Endothelial cell of umbilical vein (primary cell): Measurements from ENCODE around the gene ECT2. TPM values are rescaled to one million over a fixed set of nuclear protein-coding genes. Genes with fewer than 3 reads are reported as not detected.

Source experiments
- BruUV-seq: library from RNA; stranded (reverse); fragments of 400-500 nt; replicated peaks from 2 replicates; lab custom pipeline; 2021; lab: Mats Ljungman, UMichigan
- CTCF ChIA-PET: fragments of 300-600, 350-600 bp; sonication (Branson Sonifier 250); formaldehyde crosslinking; loops from one replicate; lab custom pipeline; 2021; ENCODE audit warnings: antibody characterized with exemption, inconsistent platforms; lab: Charles Lee
- POLR2A ChIA-PET: fragments of 300-600, 350-600 bp; sonication (Branson Sonifier 250); formaldehyde crosslinking; loops from one replicate; lab custom pipeline; 2021; ENCODE audit warnings: antibody characterized with exemption, inconsistent platforms; lab: Charles Lee
- DNase-seq: peaks from one replicate; pipeline ENCODE4 v3.0.0-alpha.2; 2011; ENCODE audit warnings: low read depth, low spot score
- FAIRE-seq: peaks from 2 replicates; lab custom pipeline; 2011; peaks lifted over from hg19 to GRCh38; lab: Jason Lieb, UNC
- H2AFZ ChIP-seq: 2 replicates; pipeline ENCODE4 v1.6.0; 2012; ENCODE audit warnings: low read depth, low read length, control low read depth, inconsistent platforms
- H3K27ac ChIP-seq: 2 replicates; pipeline ENCODE4 v1.5.1; 2011; ENCODE audit warnings: low read depth, mild to moderate bottlenecking, control low read depth, low read length, moderate library complexity; ENCODE audit not compliant: insufficient read depth
- H3K27me3 ChIP-seq, 2 experiments: 2 replicates each; pipeline versions ENCODE4 v1.6.0 to v1.6.1; 2011; ENCODE audit warnings: low read length in 2 of 2, mixed read lengths in 1 of 2; ENCODE audit not compliant: control insufficient read depth in 2 of 2, insufficient read depth in 2 of 2
- H3K36me3 ChIP-seq, 2 experiments: 2 replicates in 1 of 2; 3 replicates in 1 of 2; pipeline ENCODE4 v1.5.1; 2011; ENCODE audit warnings: low read length in 2 of 2, mild to moderate bottlenecking in 1 of 2, moderate library complexity in 1 of 2; ENCODE audit not compliant: control insufficient read depth in 2 of 2, insufficient read depth in 2 of 2; ENCODE audit errors: extremely low read depth in 1 of 2
- H3K4me1 ChIP-seq: 3 replicates; pipeline ENCODE4 v1.5.1; 2011; ENCODE audit warnings: mild to moderate bottlenecking, low read length; ENCODE audit not compliant: control insufficient read depth, insufficient read depth; ENCODE audit errors: extremely low read depth
- H3K4me2 ChIP-seq: 2 replicates; pipeline ENCODE4 v1.6.1; 2011; ENCODE audit warnings: low read length, control low read depth, mixed read lengths; ENCODE audit not compliant: insufficient read depth
- H3K4me3 ChIP-seq, 3 experiments: fragments of 200-600 bp in 1 of 3; sonication (generic), shearing (Covaris generic) in 1 of 3; replicated peaks in 1 of 3; 2 replicates each; pipeline ENCODE4 v1.5.1; 2011 to 2016; ENCODE audit warnings: control low read depth in 3 of 3, low read length in 3 of 3, mild to moderate bottlenecking in 2 of 3, inconsistent platforms in 1 of 3, low read depth in 1 of 3, moderate library complexity in 1 of 3; ENCODE audit not compliant: insufficient read depth in 1 of 3
- H3K79me2 ChIP-seq: 2 replicates; pipeline ENCODE4 v1.6.0; 2012; ENCODE audit warnings: low read length, inconsistent platforms; ENCODE audit not compliant: control insufficient read depth, insufficient read depth
- H3K9ac ChIP-seq: replicated peaks from 2 replicates; pipeline ENCODE3; 2011; ENCODE audit warnings: low read length, control low read depth; ENCODE audit not compliant: insufficient read depth; ENCODE audit errors: extremely low read depth
- H3K9me1 ChIP-seq: replicated peaks from 3 replicates; pipeline ENCODE4 v1.6.0; 2011; ENCODE audit warnings: mild to moderate bottlenecking, low read length; ENCODE audit not compliant: control insufficient read depth, insufficient read depth; ENCODE audit errors: extremely low read depth
- H3K9me3 ChIP-seq: replicated peaks from 2 replicates; pipeline ENCODE4 v1.5.1; 2012; ENCODE audit warnings: low read length, inconsistent platforms; ENCODE audit not compliant: control insufficient read depth, insufficient read depth
- H4K20me1 ChIP-seq: replicated peaks from 2 replicates; pipeline ENCODE3; 2011; ENCODE audit warnings: mild to moderate bottlenecking, low read length; ENCODE audit not compliant: control insufficient read depth, insufficient read depth; ENCODE audit errors: extremely low read depth
- EZH2 ChIP-seq: IDR thresholded peaks from 2 replicates; pipeline ENCODE4 v1.6.1; 2012; ENCODE audit warnings: borderline replicate concordance, low read depth, mild to moderate bottlenecking, moderate library complexity, low read length, inconsistent platforms; ENCODE audit not compliant: severe bottlenecking
- FOS ChIP-seq: IDR thresholded peaks from 2 replicates; pipeline ENCODE4 v1.6.1; 2011; ENCODE audit warnings: mild to moderate bottlenecking, low read length, moderate library complexity, borderline replicate concordance; ENCODE audit not compliant: insufficient read depth
- GATA2 ChIP-seq: IDR thresholded peaks from 2 replicates; pipeline ENCODE4 v1.7.0; 2011; ENCODE audit warnings: low read depth, mild to moderate bottlenecking, moderate library complexity, mixed read lengths, low read length; ENCODE audit not compliant: insufficient read length, insufficient read depth
- JUN ChIP-seq: IDR thresholded peaks from 2 replicates; pipeline ENCODE4 v1.6.1; 2011; ENCODE audit warnings: borderline replicate concordance, low read depth; ENCODE audit not compliant: insufficient read length, insufficient read depth
- MYC ChIP-seq: IDR thresholded peaks from one replicate; pipeline ENCODE4 v1.6.1; 2011; ENCODE audit warnings: mild to moderate bottlenecking, low read depth, low read length
- POLR2A ChIP-seq: IDR thresholded peaks from 2 replicates; pipeline ENCODE4 v1.6.1; 2012; ENCODE audit warnings: low read depth, mild to moderate bottlenecking, control low read depth, low read length
- POLR2AphosphoS5 ChIP-seq: IDR thresholded peaks from 2 replicates; pipeline ENCODE4 v1.6.1; 2012; ENCODE audit warnings: low read depth, mild to moderate bottlenecking, control low read depth, low read length, moderate library complexity; ENCODE audit not compliant: insufficient read depth
- dilution Hi-C: fragments of 300-500 bp; cut with MboI; formaldehyde crosslinking; loops from one replicate; pipeline ENCODE4 v1.15.0; 2019; ENCODE audit warnings: low sequenced_read_pairs; ENCODE audit not compliant: extremely low pct_ligation_motif_present
- intact Hi-C: fragments of 100-400 bp; cut with micrococcal nuclease; formaldehyde crosslinking; loops from one replicate; pipeline ENCODE4 v1.10.0; 2022
- polyA plus RNA-seq, 4 experiments: library from polyadenylated mRNA; depleted of rRNA in 3 of 4; stranded (reverse) in 3 of 4; unstranded in 1 of 4; fragments of >200 nt; gene quantifications; 2 replicates each; pipeline versions ENCODE4 v1.2.1 to v1.2.3, GENCODE V29; 2011 to 2012; ENCODE audit warnings: missing spikeins in 1 of 4
- total RNA-seq: library from RNA; stranded (reverse); gene quantifications from 2 replicates; pipeline ENCODE4 v1.2.3, GENCODE V29; 2021
- TF ChIP-seq, protein P1 (sequence below), 2 donors: IDR thresholded peaks; 1 replicate in 1 of 2; 2 replicates in 1 of 2; pipeline ENCODE4 v1.5.1; 2011; ENCODE audit warnings: low read length in 2 of 2, mild to moderate bottlenecking in 2 of 2, moderate library complexity in 2 of 2, control low read depth in 1 of 2, inconsistent platforms in 1 of 2, low read depth in 1 of 2; ENCODE audit not compliant: insufficient read depth in 1 of 2; ENCODE audit errors: extremely low read depth in 1 of 2
- TF ChIP-seq, protein P2 (sequence below): IDR thresholded peaks from 2 replicates; pipeline ENCODE4 v1.6.1; 2011; ENCODE audit not compliant: insufficient read depth, insufficient read length

The ECT2 gene
- total and polyA plus RNA-seq, 2 donors (not counting 3 experiments of a cell fraction or from before 2014, with no cell fraction given), result 10.3 to 47.5 TPM

DNA sequence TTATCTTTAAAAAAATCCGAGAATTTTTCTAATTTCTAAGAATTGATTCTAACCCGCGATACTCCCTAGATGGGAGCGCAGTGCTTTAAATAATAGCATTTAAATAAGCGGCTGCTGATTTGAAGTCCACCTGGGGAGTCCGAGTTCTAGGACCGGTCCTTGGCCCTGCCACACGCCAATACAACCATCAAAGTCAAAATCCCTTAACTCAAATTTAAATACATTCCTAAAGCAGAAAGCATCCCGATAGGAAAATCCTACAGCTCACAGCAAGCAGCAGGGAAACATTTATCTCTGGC is 508 bp upstream of the ECT2 start:
- POLR2A ChIA-PET, result interaction anchor here (0.6 to 1.6 kb wide), 8 partner anchors 21 to 77 kb away, joined by 3 to 10 read pairs (median 4); partner anchors contain the start of gene NCEH1
- Histone ChIP-seq H3K27ac (peak overlapping the region; percentile 97), H4K20me1 (no peaks in the 10 kb centered on the region), H3K79me2 (peaks cover 42% of the 10 kb centered on the region), H3K27me3 (no peaks in the 10 kb centered on the region), H2AFZ (no peak overlapping the region), H3K9me3 (no peaks in the 10 kb centered on the region), H3K4me3 (peak overlapping the region; percentile 17 to 78 (median 52)), H3K9me1 (no peaks in the 10 kb centered on the region), H3K9ac (peak overlapping the region; percentile 98), H3K36me3 (peaks cover 0 to under 1% of the 10 kb centered on the region in 2 experiments), H3K4me1 (peaks cover 30% of the 10 kb centered on the region), H3K4me2 (peak overlapping the region; percentile 89)
- intact Hi-C loops (loop anchor here (1.0 kb wide), 2 partner anchors 39 to 77 kb away; partner anchors contain the start of gene NCEH1), dilution Hi-C loops (no loop called here)
- CTCF ChIA-PET, result interaction anchor here (0.8 to 3.5 kb wide), 15 partner anchors 10 to 289 kb away, joined by 3 to 91 read pairs (median 5); partner anchors contain the start of gene NCEH1
- TF ChIP-seq, protein P1, sequence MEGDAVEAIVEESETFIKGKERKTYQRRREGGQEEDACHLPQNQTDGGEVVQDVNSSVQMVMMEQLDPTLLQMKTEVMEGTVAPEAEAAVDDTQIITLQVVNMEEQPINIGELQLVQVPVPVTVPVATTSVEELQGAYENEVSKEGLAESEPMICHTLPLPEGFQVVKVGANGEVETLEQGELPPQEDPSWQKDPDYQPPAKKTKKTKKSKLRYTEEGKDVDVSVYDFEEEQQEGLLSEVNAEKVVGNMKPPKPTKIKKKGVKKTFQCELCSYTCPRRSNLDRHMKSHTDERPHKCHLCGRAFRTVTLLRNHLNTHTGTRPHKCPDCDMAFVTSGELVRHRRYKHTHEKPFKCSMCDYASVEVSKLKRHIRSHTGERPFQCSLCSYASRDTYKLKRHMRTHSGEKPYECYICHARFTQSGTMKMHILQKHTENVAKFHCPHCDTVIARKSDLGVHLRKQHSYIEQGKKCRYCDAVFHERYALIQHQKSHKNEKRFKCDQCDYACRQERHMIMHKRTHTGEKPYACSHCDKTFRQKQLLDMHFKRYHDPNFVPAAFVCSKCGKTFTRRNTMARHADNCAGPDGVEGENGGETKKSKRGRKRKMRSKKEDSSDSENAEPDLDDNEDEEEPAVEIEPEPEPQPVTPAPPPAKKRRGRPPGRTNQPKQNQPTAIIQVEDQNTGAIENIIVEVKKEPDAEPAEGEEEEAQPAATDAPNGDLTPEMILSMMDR (IDR thresholded peaks at IDR 0.05; ENCODE audit: extremely low read depth in 1 of 2, insufficient read depth in 1 of 2, low read depth in 1 of 2, low read length in 2 of 2), result no peak
- TF ChIP-seq GATA2, result peak; percentile 13
- FAIRE-seq (no peak), DNase-seq (no peak)
- no TSS peak for BruUV-seq

- peak overlapping the region; percentile 93 for H2AFZ ChIP-seq
- peaks cover 32% of the 10 kb centered on the region for H3K4me1 ChIP-seq
- peaks cover 0 to 11% of the 10 kb centered on the region in 2 experiments for H3K36me3 ChIP-seq
- H3K9me1 ChIP-seq, result no peaks in the 10 kb centered on the region
- no TSS peak for BruUV-seq
- ChIA-PET CTCF (interaction anchor here (1.0 to 3.5 kb wide), 9 partner anchors 11 to 290 kb away, joined by 3 to 91 read pairs (median 5); partner anchors contain the start of gene NCEH1), POLR2A (interaction anchor here (1.6 kb wide), 1 partner anchor 41 kb away, joined by 10 read pairs; the partner anchor contains the start of gene NCEH1)
- DNase-seq (peak; percentile 52), FAIRE-seq (no peak)
- H3K4me2 ChIP-seq, result peak overlapping the region; percentile 100
- H3K27me3 ChIP-seq, result no peaks in the 10 kb centered on the region
- H3K9ac ChIP-seq, result peak overlapping the region; percentile 99
- H3K9me3 ChIP-seq, result no peaks in the 10 kb centered on the region
- peaks cover 52% of the 10 kb centered on the region for H3K79me2 ChIP-seq
- TF ChIP-seq JUN (no peak), GATA2 (no peak), FOS (no peak), MYC (no peak), POLR2A (no peak), EZH2 (no peak), POLR2AphosphoS5 (no peak)
- TF ChIP-seq, protein P1 (IDR thresholded peaks at IDR 0.05; ENCODE audit: extremely low read depth in 1 of 2, insufficient read depth in 1 of 2, low read depth in 1 of 2, low read length in 2 of 2), result no peak
- TF ChIP-seq, protein P2, sequence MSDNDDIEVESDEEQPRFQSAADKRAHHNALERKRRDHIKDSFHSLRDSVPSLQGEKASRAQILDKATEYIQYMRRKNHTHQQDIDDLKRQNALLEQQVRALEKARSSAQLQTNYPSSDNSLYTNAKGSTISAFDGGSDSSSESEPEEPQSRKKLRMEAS, result no peak
- intact Hi-C loops (no loop called here), dilution Hi-C loops (no loop called here)
- H3K27ac ChIP-seq, result peak overlapping the region; percentile 89
- no peaks in the 10 kb centered on the region for H4K20me1 ChIP-seq
- peak overlapping the region; percentile 63 to 100 (median 100) for H3K4me3 ChIP-seq
Measured at GRCh38 chr3:172751175-172751704, 714 bp downstream of the ECT2 start.
